MCF 10A (cell line): Measurements from ENCODE around the gene HNRNPDL. TPM values are rescaled to one million over a fixed set of nuclear protein-coding genes. Genes with fewer than 3 reads are reported as not detected.
A peak's percentile ranks its signal among the peaks of the same experiment; 100 is the strongest.

ENCODE experiments used
- BruUV-seq: library from RNA; stranded (reverse); fragments of 400-500 nt; replicated peaks from 2 replicates; lab custom pipeline; 2021; lab: Mats Ljungman, UMichigan
- CTCF ChIA-PET: fragments of 300-600 bp; sonication (Branson Sonifier 250); formaldehyde crosslinking; extraction: SDS; loops from one replicate; lab custom pipeline; 2021; ENCODE audit warnings: antibody characterized with exemption, inconsistent platforms; lab: Yijun Ruan, JAX
- POLR2A ChIA-PET: fragments of 300-600, 350-650 bp; sonication (Branson Sonifier 250); formaldehyde crosslinking; extraction: SDS; loops from one replicate; lab custom pipeline; 2020; ENCODE audit warnings: antibody characterized with exemption, inconsistent platforms; lab: Yijun Ruan, JAX
- DNase-seq: peaks from one replicate; pipeline ENCODE4 v3.0.0-alpha.2; 2018; ENCODE audit not compliant: unreplicated experiment
- H3K27ac Mint-ChIP-seq: one replicate; pipeline ENCODE4 v1.8.0; 2022; ENCODE audit warnings: mild to moderate bottlenecking, low read depth, mixed read lengths; ENCODE audit not compliant: unreplicated experiment
- H3K27me3 Mint-ChIP-seq: one replicate; pipeline ENCODE4 v1.8.0; 2022; ENCODE audit warnings: mixed read lengths; ENCODE audit not compliant: insufficient read depth, unreplicated experiment
- H3K36me3 Mint-ChIP-seq: one replicate; pipeline ENCODE4 v1.8.0; 2022; ENCODE audit warnings: mild to moderate bottlenecking, moderate library complexity, mixed read lengths; ENCODE audit not compliant: insufficient read depth, unreplicated experiment
- H3K4me1 Mint-ChIP-seq: one replicate; pipeline ENCODE4 v1.8.0; 2022; ENCODE audit warnings: mixed read lengths; ENCODE audit not compliant: insufficient read depth, unreplicated experiment
- H3K4me3 Mint-ChIP-seq: one replicate; pipeline ENCODE4 v1.8.0; 2022; ENCODE audit warnings: mild to moderate bottlenecking, moderate library complexity, mixed read lengths; ENCODE audit not compliant: unreplicated experiment
- H3K9me3 Mint-ChIP-seq: one replicate; pipeline ENCODE4 v1.8.0; 2022; ENCODE audit warnings: mixed read lengths; ENCODE audit not compliant: unreplicated experiment
- intact Hi-C: fragments of 100-400 bp; cut with micrococcal nuclease; formaldehyde crosslinking; loops from 2 replicates; pipeline ENCODE4 v1.14.1; 2022
- total RNA-seq: library from RNA; stranded (reverse); gene quantifications from 2 replicates; pipeline ENCODE4 v1.2.3, GENCODE V29; 2022
- TF ChIP-seq, protein P1 (sequence below): fragments of 200-600 bp; IDR thresholded peaks from one replicate; pipeline ENCODE4 v1.8.0; 2022; ENCODE audit warnings: antibody characterized with exemption, mild to moderate bottlenecking; ENCODE audit not compliant: unreplicated experiment

The HNRNPDL gene
- total RNA-seq, 1 experiment from 2014 or later = 222 TPM

DNA sequence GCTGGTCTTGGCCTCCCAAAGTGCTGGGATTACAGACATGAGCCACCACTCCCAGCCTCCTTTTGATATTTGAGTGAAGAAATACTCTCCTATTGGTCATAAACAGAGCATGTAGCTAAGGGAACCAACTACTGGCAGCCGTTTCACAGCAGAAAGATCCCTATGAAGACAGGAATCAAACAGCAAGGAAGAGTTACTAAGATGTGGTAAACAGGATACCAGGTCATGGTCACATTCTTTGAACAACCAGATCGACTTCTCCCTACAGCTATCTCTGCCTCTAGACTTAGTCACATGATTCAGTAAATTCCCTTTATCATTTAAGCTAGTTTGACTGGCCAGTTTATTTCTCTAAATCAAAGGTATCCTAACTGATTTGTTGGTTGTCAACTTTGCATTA lies 47.5 kb downstream of the HNRNPDL start:
- CTCF ChIA-PET = interaction anchor here (0.9 to 5.8 kb wide), 4 partner anchors 10 to 47 kb away, joined by 3 to 38 read pairs (median 4); no protein-coding TSS in a partner anchor

DNA sequence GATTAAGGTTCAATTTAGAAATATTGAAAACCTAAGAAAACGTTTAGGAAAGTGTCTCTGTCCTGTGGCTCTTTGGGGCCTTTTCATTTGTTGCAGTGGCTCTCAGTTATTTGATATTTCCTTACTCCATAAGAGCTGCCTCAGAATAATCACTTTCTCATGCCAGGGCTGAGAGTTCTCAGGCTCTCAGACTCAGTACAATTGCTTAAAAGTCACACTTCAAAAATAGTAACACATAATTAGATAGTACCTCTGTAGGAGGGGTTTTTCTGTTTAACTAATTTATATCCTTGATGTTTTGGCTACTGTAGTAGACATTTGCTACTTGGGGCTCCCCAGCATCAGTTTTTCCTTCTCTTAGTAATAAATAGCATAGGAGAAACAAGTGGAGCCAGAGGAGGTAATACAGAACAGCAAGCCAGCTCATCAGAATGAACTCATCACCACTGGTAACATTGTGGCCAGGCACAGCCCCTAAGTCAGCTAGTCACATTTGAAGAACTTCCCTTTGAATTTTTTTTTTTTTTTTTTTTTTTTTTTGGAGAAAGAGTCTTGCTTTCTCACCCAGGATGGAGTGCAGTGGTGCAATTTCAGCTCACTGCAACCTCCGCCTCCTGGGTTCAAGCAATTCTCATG lies 48.5 kb downstream of the HNRNPDL start:
- POLR2A ChIA-PET = interaction anchor here (1.4 to 7.8 kb wide), 6 partner anchors 11 to 519 kb away, joined by 3 to 168 read pairs (median 14); partner anchors contain the start of genes HNRNPDL and THAP9
- no TSS peak for BruUV-seq
- intact Hi-C loops = no loop called here
- no peaks in the 10 kb centered on the region for H3K9me3 Mint-ChIP-seq
- peaks cover 5% of the 10 kb centered on the region for H3K36me3 Mint-ChIP-seq
- CTCF ChIA-PET = interaction anchor here (0.6 to 5.8 kb wide), 4 partner anchors 11 to 255 kb away, joined by 3 to 38 read pairs (median 4); no protein-coding TSS in a partner anchor
- no peak overlapping the region for H3K27ac Mint-ChIP-seq
- peaks cover 21% of the 10 kb centered on the region for H3K4me1 Mint-ChIP-seq
- no peak overlapping the region for H3K4me3 Mint-ChIP-seq
- TF ChIP-seq, protein P1, sequence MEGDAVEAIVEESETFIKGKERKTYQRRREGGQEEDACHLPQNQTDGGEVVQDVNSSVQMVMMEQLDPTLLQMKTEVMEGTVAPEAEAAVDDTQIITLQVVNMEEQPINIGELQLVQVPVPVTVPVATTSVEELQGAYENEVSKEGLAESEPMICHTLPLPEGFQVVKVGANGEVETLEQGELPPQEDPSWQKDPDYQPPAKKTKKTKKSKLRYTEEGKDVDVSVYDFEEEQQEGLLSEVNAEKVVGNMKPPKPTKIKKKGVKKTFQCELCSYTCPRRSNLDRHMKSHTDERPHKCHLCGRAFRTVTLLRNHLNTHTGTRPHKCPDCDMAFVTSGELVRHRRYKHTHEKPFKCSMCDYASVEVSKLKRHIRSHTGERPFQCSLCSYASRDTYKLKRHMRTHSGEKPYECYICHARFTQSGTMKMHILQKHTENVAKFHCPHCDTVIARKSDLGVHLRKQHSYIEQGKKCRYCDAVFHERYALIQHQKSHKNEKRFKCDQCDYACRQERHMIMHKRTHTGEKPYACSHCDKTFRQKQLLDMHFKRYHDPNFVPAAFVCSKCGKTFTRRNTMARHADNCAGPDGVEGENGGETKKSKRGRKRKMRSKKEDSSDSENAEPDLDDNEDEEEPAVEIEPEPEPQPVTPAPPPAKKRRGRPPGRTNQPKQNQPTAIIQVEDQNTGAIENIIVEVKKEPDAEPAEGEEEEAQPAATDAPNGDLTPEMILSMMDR = no peak
- DNase-seq = no peak
- no peaks in the 10 kb centered on the region for H3K27me3 Mint-ChIP-seq

More for the DNA sequence above, 47.5 kb downstream of the HNRNPDL start:
- no peaks in the 10 kb centered on the region for H3K27me3 Mint-ChIP-seq
- H3K27ac Mint-ChIP-seq = no peak overlapping the region
- peaks cover 18% of the 10 kb centered on the region for H3K4me1 Mint-ChIP-seq
- TF ChIP-seq, protein P1 = no peak
- DNase-seq = no peak
- H3K9me3 Mint-ChIP-seq = no peaks in the 10 kb centered on the region
- H3K36me3 Mint-ChIP-seq = peaks cover 3% of the 10 kb centered on the region
- no TSS peak for BruUV-seq
- intact Hi-C loops = no loop called here
- POLR2A ChIA-PET = interaction anchor here (1.1 to 7.8 kb wide), 2 partner anchors 46 to 208 kb away, joined by 3 to 168 read pairs; partner anchors contain the start of gene HNRNPDL
- H3K4me3 Mint-ChIP-seq = no peak overlapping the region

DNA sequence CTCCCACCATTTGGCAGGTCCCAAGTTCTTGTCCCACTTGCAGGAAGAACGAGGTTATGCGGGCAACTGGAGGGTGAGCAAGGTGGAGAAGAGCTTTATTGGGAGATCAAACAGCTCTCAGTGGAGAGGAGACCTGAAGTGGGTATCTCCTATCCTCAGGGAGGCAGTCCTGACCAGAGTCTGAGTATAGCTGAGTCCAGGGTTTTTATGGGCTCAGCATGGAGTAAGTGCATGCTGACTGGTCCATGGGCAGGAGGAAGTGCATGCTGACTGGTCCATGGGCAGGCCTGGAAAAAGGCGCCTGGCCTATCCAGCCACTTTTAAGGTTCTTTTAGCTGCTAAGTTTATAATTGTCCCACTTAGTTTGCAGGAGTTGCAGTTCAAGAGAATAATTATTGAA lies 49.0 kb downstream of the HNRNPDL start:
- CTCF ChIA-PET = interaction anchor here (0.6 to 5.8 kb wide), 8 partner anchors 11 to 254 kb away, joined by 3 to 38 read pairs (median 4); no protein-coding TSS in a partner anchor
- TF ChIP-seq, protein P1 = no peak
- DNase-seq = no peak
- no TSS peak for BruUV-seq
- Mint-ChIP-seq H3K4me3 (no peak overlapping the region), H3K27ac (peak overlapping the region; percentile 3), H3K36me3 (peaks cover 5% of the 10 kb centered on the region), H3K27me3 (no peaks in the 10 kb centered on the region), H3K9me3 (no peaks in the 10 kb centered on the region), H3K4me1 (peaks cover 25% of the 10 kb centered on the region)
- POLR2A ChIA-PET = interaction anchor here (0.7 to 7.8 kb wide), 8 partner anchors 11 to 519 kb away, joined by 3 to 168 read pairs (median 6); partner anchors contain the start of genes HNRNPDL and THAP9
- intact Hi-C loops = no loop called here

DNA sequence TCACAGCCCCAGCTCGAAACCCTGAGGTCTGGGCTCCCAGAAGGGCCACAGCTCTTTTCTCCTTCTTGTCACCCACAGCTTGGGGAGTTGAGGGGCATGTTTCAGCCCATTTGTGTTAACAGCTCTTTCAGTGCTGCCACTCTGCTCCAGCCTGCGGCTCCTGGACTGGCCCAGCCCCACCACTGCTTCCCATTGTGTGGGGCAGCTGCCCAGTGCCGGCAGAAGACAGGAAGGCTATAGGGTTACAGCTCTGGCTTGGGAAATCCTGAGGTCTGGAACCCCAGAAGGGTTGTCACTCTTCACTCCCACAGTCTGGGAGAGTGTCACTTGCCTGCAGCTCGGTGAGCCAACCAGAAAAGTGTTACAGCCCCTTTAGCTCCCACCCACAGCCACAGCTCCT lies 49.4 kb downstream of the HNRNPDL start:
- intact Hi-C loops = no loop called here
- H3K27ac Mint-ChIP-seq = peak overlapping the region; percentile 3
- ChIA-PET CTCF (interaction anchor here (0.6 to 5.8 kb wide), 11 partner anchors 9 to 427 kb away, joined by 3 to 38 read pairs (median 4); no protein-coding TSS in a partner anchor), POLR2A (interaction anchor here (0.7 to 7.8 kb wide), 13 partner anchors 10 to 520 kb away, joined by 3 to 168 read pairs (median 4); partner anchors contain the start of genes HNRNPDL and THAP9)
- peak overlapping the region; percentile 43 for H3K4me3 Mint-ChIP-seq
- no peak for DNase-seq
- peaks cover 27% of the 10 kb centered on the region for H3K4me1 Mint-ChIP-seq
- TF ChIP-seq, protein P1 = no peak
- H3K9me3 Mint-ChIP-seq = no peaks in the 10 kb centered on the region
- no peaks in the 10 kb centered on the region for H3K27me3 Mint-ChIP-seq
- no TSS peak for BruUV-seq
- H3K36me3 Mint-ChIP-seq = peaks cover 5% of the 10 kb centered on the region
